Measurements from ENCODE around the gene DPM3.
"Not testable (repeated sequence)": the region's sequence is repeated elsewhere in the genome, so short reads cannot be mapped to it uniquely, and the experiment has no call there.

Gene DPM3

GRCh38 chr1:155155996-155156643 is 15.8 kb upstream of the DPM3 start:
- not testable (repeated sequence) for DNase-seq

DNA sequence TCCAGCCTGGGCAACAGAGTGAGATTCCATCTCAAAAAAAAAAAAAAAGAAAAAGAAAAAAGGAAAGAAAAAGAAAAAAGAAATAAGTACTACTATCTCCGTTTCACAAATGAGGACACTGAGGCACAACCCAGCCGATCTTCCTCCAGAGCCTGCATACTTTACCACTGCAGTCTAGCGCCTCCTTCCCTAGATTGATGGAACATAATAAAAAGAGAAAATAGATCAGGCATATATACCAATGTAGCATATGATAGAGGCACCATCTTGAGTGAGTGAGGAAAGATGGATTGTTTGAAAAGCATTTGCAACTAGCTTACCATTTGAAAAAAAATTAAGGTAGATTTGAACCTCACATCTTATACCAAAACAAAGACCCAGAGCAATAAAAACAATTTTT is 5.2 kb upstream of the DPM3 start:
- DNase-seq, result no peak

- DNase-seq, result no peak
Measured at GRCh38 chr1:155141749-155142148, 1.4 kb upstream of the DPM3 start.

DNA sequence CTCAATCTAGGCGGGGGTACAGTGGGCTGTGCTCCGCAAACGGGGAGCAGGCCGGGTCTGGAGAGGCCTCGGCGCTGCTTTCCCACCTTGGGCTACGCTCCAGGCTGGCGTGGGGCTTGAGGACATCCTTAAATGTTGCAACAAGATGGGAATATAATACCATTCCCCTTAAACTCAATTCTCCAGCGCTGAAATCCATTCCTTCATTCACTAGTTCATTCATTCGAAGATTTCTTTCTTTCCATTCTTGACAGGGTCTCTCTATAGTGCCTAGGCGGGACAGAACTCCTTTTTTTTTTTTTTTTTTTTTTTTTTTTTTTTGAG is 261 bp upstream of the DPM3 start:
- DNase-seq, result no peak

DNA sequence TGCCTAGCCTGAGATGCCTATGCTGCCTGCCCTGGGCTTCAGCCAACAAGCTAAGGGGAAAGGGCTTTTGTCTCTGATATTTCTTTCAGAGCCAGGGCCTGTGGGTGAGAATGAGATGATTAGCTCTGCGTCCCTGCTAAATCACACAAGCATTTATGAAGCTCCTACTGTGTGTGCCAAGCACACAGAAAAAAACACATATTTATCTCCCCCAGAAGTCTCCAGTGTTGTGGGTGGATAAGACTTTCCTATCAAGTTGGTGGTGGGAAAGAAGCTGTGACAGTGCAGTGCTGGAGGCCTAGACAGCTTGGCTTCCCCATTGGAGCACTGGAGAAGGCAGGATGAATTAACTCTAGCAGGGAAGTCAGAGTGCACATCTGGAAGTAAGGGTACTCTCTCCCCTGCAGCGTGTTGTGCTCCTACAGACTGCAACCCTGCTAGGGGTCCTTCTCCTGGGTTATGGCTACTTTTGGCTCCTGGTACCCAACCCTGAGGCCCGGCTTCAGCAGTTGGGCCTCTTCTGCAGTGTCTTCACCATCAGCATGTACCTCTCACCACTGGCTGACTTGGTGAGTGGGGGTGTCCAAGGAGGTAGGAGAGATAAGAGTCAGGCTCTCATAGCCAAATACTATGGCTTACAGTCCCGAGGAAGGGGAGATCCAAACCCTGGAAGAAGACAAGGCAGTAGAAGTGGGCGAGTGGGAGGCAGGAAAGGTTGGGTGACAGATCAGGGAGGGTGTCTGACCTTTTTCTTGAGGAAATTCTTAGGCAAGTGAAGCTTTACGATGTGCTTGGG is 3.0 kb downstream of the DPM3 start:
- no peak for DNase-seq

- DNase-seq, result peak; percentile 12
Measured at GRCh38 chr1:155136748-155137147, 3.6 kb downstream of the DPM3 start.

DNA sequence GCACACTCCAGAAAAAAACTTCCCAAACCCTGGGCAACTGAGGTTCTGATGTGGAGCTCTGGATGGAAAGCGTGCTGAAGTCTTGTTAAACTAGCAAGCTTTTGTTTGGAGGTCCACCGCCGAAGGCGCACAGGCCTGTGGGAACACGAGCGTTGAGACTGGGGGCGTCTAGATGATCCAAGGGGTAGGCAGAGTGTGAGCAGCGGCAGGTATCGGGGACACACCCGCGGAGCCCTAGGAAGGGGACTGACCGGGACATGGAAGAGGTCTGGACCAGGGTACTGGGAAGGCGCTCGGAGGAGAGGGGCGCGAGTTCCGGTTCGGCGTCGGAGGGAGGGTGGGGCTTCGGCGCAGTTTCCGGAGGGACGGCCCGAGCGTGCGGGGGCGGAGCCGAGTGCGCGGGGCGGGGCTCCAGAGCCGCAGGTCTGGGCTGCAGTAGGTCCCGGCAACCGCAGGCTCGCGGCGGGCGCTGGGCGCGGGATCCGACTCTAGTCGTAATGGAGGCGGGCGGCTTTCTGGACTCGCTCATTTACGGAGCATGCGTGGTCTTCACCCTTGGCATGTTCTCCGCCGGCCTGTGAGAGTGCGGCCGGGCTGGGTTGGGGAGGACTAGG is 4.8 kb downstream of the DPM3 start, which contains the start of gene SLC50A1:
Gene SLC50A1, plus strand, starts transcription at position 438 of the 614 bp plus-strand sequence. Its CDS starts 60 bp downstream, at position 498.
- peak; percentile 90 for DNase-seq

DNA sequence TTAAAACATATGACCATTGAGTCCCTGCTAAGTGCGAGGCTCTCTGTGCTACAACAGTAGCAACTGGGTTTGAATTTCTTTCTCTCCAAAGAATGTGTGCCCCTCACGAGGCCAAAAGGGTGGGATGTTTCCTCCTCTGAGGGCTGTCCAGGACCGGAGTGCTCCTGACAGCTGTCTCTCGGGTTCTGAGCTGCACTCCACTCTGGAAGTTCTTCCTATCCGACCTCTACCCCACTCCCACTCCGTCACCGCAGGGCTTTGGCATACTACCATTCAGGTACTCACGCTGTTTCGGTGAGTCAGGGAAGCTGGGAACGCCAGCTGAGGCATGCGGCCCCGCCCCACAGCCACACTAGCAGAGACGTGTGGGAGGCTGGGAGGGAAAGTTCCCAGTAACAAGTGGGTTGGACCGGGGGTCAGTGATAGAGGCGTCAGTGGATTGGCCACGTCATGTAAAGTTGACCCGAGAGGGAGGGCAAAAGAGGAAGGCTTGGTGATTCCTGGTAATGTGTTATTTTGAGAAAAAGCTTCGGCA is 5.4 kb downstream of the DPM3 start:
- peak; percentile 30 for DNase-seq

DNA sequence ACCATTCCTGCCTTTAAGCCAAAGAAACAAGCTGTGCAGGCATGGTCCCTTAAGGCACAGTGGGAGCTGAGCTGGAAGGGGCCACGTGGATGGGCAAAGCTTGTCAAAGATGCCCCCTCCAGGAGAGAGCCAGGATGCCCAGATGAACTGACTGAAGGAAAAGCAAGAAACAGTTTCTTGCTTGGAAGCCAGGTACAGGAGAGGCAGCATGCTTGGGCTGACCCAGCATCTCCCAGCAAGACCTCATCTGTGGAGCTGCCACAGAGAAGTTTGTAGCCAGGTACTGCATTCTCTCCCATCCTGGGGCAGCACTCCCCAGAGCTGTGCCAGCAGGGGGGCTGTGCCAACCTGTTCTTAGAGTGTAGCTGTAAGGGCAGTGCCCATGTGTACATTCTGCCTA is 6.0 kb downstream of the DPM3 start:
- DNase-seq, result no peak

DNA sequence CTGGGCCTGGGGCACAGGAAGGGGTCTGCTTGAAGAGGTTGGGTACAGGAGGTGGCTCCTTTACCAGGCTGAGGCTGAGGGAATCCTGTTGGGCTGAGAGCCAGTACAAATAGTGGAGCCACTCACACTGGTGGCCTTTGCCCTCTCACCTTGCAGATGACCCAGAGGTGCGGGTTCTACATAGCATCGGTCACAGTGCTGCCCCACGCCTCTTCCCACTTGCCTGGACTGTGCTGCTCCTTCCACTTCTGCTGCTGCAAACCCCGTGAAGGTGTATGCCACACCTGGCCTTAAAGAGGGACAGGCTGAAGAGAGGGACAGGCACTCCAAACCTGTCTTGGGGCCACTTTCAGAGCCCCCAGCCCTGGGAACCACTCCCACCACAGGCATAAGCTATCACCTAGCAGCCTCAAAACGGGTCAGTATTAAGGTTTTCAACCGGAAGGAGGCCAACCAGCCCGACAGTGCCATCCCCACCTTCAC is 6.5 kb downstream of the DPM3 start:
- no peak for DNase-seq

DNA sequence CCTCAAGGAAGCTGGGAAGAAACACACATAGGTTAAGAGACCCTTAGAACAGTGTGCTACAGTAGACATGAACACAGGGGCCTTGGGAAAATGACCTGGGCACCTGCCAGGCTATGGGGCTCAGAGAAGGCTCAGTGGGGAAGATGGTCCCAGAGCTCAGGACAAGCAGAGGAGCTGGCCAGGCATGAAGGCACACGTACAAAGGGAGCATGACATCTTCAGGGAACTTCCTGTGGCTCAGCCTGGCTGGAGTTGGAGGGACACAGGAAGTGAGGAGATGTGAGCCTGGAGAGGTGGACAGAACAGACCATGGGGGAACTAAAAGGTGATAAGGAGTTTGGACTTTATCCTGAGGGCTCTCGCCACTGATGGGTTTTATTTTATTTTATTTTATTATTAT is 8.5 kb downstream of the DPM3 start:
- DNase-seq, result no peak

DNA sequence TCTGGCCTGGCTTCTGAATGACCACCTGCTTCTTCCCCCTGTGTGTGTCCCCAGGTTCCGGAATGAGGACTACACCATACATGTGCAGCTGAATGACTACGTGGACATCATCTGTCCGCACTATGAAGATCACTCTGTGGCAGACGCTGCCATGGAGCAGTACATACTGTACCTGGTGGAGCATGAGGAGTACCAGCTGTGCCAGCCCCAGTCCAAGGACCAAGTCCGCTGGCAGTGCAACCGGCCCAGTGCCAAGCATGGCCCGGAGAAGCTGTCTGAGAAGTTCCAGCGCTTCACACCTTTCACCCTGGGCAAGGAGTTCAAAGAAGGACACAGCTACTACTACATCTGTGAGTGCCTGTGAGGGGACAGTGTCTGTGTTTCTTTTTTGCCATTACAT is 9.0 kb downstream of the DPM3 start:
- DNase-seq, result no peak

DNA sequence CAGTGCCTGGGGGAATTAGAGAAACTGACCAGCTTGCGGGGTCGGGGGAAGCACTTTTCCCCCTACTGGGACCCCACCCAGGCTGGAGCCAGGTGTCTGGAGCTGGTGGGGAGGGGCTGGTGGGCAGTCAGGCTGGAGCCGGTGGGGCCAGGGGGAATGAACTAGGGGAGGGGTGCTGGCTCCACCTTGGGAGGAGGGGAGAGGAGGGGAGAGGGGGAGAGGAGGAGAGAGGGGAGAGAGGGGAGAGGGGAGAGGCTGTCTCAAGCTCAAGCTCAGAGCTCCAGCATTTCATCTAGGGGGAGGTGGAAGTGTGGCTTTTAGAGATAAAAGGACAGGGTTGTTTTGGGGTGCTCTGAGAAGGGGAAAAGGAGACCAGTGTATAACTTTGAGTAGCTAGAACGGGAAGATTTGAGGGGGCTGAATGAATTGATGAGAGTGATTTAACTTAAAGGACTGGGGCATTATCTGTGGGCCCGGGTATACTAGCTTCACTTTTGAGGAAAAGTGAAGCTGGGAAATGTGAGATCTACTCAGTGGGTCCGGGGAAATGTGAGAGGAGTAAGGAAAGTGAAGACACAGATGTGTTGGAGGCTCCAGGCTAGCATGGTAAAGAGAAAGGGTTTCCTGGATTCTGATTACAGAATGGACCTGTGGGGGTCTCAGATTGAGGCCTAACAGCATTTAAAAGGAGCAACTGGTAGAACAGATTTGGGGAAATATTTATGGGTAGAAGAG is 9.9 kb downstream of the DPM3 start:
- no peak for DNase-seq

- no peak for DNase-seq
Measured at GRCh38 chr1:155128755-155129473, 11.4 kb downstream of the DPM3 start.

GRCh38 chr1:155127967-155128754 is 12.2 kb downstream of the DPM3 start:
- peak; percentile 17 for DNase-seq

GRCh38 chr1:155127105-155127966 is 13.0 kb downstream of the DPM3 start, which contains the start of gene EFNA1:
TSS of gene EFNA1 (plus strand) at chr1:155127876. CDS start at chr1:155127978, 102 bp downstream.
- no peak for DNase-seq

DNA sequence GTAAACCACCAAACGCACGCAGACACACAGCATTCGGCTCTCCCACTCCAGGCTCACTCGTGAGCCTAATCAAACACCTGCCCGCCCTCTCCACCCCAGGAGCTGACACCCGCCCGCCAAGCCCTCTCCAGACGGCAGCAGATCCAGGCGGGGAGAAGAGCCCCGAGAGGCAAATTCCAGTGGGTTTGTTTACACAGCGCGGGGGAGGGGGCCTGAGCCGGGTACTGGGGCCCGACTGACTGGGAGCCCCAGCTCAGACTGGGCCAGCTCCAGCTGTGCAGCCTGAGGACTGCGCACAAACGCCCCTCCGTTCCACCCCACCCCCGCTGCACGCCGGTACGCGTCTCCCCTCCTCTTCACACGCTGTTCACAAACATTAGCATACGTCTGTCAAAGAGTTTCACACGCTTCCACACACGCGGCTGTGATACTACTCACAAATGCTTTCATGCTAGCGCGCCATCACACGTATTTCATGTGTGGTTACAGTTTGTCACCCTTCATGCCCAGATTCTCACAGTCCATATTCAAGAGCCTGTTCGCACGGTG is 13.7 kb downstream of the DPM3 start:
- DNase-seq, result peak; percentile 37

DNA sequence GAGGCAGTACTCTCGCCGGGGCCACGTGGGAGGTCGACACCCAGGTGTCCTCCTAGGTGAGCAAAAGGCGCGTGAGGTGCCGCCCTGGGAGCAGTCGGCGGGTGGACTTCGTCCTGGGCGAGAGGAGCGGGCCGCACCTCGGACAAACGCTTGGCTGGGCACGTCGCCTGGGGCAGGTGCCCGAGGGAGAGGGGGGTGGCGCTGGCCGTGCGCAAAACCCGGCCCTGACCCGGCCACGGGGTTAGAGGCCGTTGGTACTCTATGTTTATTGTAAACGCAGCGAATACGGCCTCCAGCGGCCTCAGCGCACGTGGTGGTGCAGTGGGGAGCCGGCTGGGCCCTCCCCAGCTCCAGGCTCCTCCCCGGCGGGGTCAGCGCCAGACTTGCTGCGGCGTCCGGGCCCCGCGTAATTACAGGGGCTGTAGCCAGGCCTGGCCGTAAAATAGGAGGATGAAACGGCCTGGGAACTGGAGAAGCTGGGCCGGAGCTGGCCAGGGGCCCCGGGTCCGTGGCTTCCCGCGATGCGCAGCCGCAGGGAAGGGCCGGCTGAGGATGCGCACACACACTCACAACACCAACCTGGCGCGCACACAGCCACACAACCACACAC is 14.3 kb downstream of the DPM3 start:
- DNase-seq, result no peak

GRCh38 chr1:155125511-155125945 is 14.8 kb downstream of the DPM3 start:
- DNase-seq, result no peak

Data from DMS79 treated with DMSO at 0.1 percent for 48 hours (cell line).